ENCODE measurements around the gene PATJ. TPM values are rescaled to one million over a fixed set of nuclear protein-coding genes. Genes with fewer than 3 reads are reported as not detected.

The PATJ gene
- total RNA-seq, 4 donors from 2014 or later, result 119 to 299 (median 149) TPM

DNA sequence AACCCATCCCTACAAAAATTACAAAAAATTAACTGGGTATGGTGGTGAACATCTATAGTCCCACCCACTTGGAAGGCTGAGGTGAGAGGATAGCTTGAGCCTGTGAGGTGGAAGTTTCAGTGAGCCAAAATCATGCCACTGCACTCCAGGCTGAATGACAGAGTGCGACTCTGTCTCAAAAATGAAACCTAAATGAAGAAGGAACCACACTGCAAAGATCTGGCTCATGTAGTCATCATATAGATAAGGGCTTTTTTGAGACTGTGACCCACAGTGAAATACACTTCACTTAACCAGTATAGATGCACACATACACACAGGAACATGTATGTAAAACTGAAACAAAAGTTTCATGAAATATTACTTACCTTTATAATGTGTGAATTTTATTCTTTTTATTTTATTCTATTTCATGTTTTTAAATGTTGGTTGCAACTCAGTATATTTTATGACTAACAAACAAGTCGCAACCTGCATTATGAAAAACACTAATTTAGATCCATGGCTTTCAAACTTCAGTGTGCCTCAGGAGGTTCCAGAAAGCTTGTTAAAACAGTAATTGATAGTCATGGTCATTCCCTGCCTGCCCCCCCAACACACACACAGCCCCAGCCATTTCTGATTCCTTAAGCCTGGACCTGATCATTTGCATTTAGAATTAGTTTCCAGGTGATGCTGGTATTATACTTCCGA lies 189.5 kb downstream of the PATJ start:
- Histone ChIP-seq H3K27me3 (no peaks in the 10 kb centered on the region), H3K27ac (no peak overlapping the region), H3K9me3 (no peaks in the 10 kb centered on the region), H3K36me3 (no peaks in the 10 kb centered on the region), H3K4me1 (no peaks in the 10 kb centered on the region), H3K4me3 (no peak overlapping the region)
- DNase-seq, result no peak
- in situ Hi-C loops (cut with MboI; ENCODE audit: low pct_ligation_motif_present in 1 of 4, low pct_unique_long_range_greater_than_20kb in 1 of 4, low sequenced_read_pairs in 3 of 4), result no loop called here
- TF ChIP-seq EP300 (IDR thresholded peaks at IDR 0.05; ENCODE audit: low read depth) (no peak), POLR2AphosphoS5 (IDR thresholded peaks at IDR 0.05) (no peak), POLR2A (IDR thresholded peaks at IDR 0.05) (no peak)
- TF ChIP-seq, protein P1, sequence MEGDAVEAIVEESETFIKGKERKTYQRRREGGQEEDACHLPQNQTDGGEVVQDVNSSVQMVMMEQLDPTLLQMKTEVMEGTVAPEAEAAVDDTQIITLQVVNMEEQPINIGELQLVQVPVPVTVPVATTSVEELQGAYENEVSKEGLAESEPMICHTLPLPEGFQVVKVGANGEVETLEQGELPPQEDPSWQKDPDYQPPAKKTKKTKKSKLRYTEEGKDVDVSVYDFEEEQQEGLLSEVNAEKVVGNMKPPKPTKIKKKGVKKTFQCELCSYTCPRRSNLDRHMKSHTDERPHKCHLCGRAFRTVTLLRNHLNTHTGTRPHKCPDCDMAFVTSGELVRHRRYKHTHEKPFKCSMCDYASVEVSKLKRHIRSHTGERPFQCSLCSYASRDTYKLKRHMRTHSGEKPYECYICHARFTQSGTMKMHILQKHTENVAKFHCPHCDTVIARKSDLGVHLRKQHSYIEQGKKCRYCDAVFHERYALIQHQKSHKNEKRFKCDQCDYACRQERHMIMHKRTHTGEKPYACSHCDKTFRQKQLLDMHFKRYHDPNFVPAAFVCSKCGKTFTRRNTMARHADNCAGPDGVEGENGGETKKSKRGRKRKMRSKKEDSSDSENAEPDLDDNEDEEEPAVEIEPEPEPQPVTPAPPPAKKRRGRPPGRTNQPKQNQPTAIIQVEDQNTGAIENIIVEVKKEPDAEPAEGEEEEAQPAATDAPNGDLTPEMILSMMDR (IDR thresholded peaks at IDR 0.05), result no peak
- intact Hi-C loops (cut with DNase I; ENCODE audit: low total_unique reads), result no loop called here
- whole genome bisulfite sequencing, 2 donors (ENCODE audit: low coverage in 1 of 2), result 99 to 100% methylated on average over 3 of the region's 3 CpGs

DNA sequence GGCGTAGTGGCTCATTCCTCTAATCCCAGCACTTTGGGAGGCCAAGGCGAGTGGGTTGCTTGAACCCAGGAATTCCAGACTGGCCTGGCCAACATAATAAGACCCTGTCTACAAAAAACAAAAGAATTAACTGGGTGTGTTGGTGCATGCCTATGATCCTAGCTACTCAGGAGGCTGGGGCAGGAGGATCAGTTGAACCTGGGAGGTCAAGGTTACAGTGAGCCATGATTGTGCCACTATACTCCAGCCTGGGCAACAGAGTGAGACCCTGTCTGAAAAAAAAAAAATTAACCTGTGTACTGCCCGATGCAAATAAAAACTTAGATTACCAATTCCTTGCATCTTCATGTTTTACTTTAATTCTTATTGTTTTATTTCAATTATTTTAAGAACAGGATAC lies 193.2 kb downstream of the PATJ start:
- intact Hi-C loops (cut with DNase I; ENCODE audit: low total_unique reads) (no loop called here), in situ Hi-C loops (cut with MboI; ENCODE audit: low pct_ligation_motif_present in 1 of 4, low pct_unique_long_range_greater_than_20kb in 1 of 4, low sequenced_read_pairs in 3 of 4) (no loop called here)
- WGBS, 2 donors (ENCODE audit: low coverage in 1 of 2), result 91 to 100% methylated on average over 3 of the region's 3 CpGs

DNA sequence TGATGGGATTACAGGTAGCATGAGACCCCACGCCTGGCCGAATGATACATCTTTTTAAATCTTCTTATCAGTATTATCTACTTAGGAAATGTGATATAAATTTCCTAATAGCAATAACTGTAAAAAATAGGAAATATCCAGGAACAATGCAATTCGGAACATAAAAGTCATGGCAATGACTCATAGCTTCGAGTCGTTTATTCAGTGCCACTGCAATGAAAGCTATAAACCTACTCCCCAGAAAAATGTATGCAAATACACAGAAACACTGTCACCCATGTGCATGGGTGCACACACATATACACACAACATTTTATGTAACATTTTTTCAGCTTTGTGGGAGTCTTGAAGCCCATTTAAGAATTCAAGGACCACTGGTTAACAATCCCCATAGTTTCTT lies 194.6 kb downstream of the PATJ start:
- TF ChIP-seq EP300 (IDR thresholded peaks at IDR 0.05; ENCODE audit: low read depth) (no peak), POLR2A (IDR thresholded peaks at IDR 0.05) (no peak), POLR2AphosphoS5 (IDR thresholded peaks at IDR 0.05) (no peak)
- TF ChIP-seq, protein P1 (IDR thresholded peaks at IDR 0.05), result no peak
- Histone ChIP-seq H3K9me3 (no peaks in the 10 kb centered on the region), H3K27ac (no peak overlapping the region), H3K4me3 (no peak overlapping the region), H3K27me3 (no peaks in the 10 kb centered on the region), H3K4me1 (no peaks in the 10 kb centered on the region), H3K36me3 (no peaks in the 10 kb centered on the region)
- intact Hi-C loops (cut with DNase I; ENCODE audit: low total_unique reads), result no loop called here
- in situ Hi-C loops (cut with MboI; ENCODE audit: low pct_ligation_motif_present in 1 of 4, low pct_unique_long_range_greater_than_20kb in 1 of 4, low sequenced_read_pairs in 3 of 4), result no loop called here
- no peak for DNase-seq
- WGBS, 2 donors (ENCODE audit: low coverage in 1 of 2), result 70 to 82% methylated on average over 5 of the region's 5 CpGs

More for the DNA sequence above, 193.2 kb downstream of the PATJ start:
- Histone ChIP-seq H3K4me1 (no peaks in the 10 kb centered on the region), H3K27ac (no peak overlapping the region), H3K4me3 (no peak overlapping the region), H3K9me3 (no peaks in the 10 kb centered on the region), H3K27me3 (no peaks in the 10 kb centered on the region), H3K36me3 (no peaks in the 10 kb centered on the region)
- no peak for DNase-seq
- TF ChIP-seq, protein P1 (IDR thresholded peaks at IDR 0.05), result no peak
- TF ChIP-seq POLR2AphosphoS5 (IDR thresholded peaks at IDR 0.05) (no peak), POLR2A (IDR thresholded peaks at IDR 0.05) (no peak), EP300 (IDR thresholded peaks at IDR 0.05; ENCODE audit: low read depth) (no peak)

DNA sequence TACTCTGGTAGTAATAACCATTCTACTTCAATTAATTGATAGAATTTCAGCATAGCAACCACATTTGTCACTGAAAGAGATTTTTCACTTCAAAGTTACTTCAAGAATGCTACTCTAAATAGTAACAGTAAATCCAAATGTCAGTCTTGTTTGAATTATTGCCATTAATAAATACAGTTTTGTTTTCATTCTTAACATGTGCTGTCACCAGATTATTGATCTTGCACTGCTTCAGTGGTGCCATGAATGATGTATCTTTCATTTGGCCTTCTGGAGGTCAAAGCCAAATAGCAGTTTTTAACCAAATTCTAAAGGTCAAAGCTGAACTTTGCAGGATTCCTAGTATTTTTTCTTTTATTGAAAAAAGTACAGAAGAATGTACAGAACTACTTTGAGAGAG lies 199.5 kb downstream of the PATJ start:
- no peak overlapping the region for H3K27ac ChIP-seq
- H3K36me3 ChIP-seq, result peaks cover 0 to 10% (median 0%) of the 10 kb centered on the region in 4 donors
- in situ Hi-C loops (cut with MboI; ENCODE audit: low pct_ligation_motif_present in 1 of 4, low pct_unique_long_range_greater_than_20kb in 1 of 4, low sequenced_read_pairs in 3 of 4) (no loop called here), intact Hi-C loops (cut with DNase I; ENCODE audit: low total_unique reads) (no loop called here)
- no peaks in the 10 kb centered on the region for H3K4me1 ChIP-seq
- H3K27me3 ChIP-seq, result no peaks in the 10 kb centered on the region
- no peaks in the 10 kb centered on the region for H3K9me3 ChIP-seq
- no peak overlapping the region for H3K4me3 ChIP-seq
- no peak for DNase-seq
- TF ChIP-seq POLR2A (IDR thresholded peaks at IDR 0.05) (no peak), EP300 (IDR thresholded peaks at IDR 0.05; ENCODE audit: low read depth) (no peak), POLR2AphosphoS5 (IDR thresholded peaks at IDR 0.05) (no peak)
- TF ChIP-seq, protein P1 (IDR thresholded peaks at IDR 0.05), result no peak
